ENCODE data around the gene HBG2.
"Not testable (repeated sequence)": the region's sequence is repeated elsewhere in the genome, so short reads cannot be mapped to it uniquely, and the experiment has no call there.

The HBG2 gene
- 0 reads per million in 9 experiments for total RNA-seq

GRCh38 chr11:5254646-5255413 is at the start of gene HBG2:
Gene HBG2, minus strand, starts transcription at chr11:5254781. Its CDS starts 53 bp downstream, at chr11:5254728.
- not testable (repeated sequence) for H3K4me1 Mint-ChIP-seq (ENCODE audit: low read depth in 2 of 2); H3K4me3 Mint-ChIP-seq; DNase-seq; H3K9me3 Mint-ChIP-seq; H3K36me3 Mint-ChIP-seq (ENCODE audit: insufficient read depth); H3K27ac Mint-ChIP-seq; ATAC-seq (replicated peaks)
- peaks cover 9 to 17% of the 10 kb centered on the region in 2 donors for H3K27me3 Mint-ChIP-seq

DNA sequence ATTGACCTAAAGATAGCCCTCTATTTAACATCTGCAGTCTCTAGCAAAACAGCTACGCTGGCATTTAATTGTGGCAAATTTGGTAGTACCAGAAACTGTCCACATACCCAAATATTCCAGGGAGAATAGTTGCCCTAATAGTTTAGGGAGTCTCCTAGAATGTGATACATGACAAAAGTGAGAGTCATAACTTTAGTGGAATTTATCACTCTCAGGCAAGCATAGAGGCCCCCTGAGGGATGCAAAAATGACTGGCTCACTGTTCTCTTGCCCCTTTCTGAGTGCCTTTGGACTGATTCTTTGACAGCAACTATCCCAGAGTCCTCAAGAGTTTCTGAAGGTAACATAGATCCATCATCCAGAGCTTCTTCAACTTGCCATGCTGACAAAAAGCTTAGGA is 49.5 kb upstream of the HBG2 start:
- no peaks in the 10 kb centered on the region for H3K4me1 Mint-ChIP-seq (ENCODE audit: low read depth in 2 of 2)
- H3K9me3 Mint-ChIP-seq, result no peaks in the 10 kb centered on the region
- H3K4me3 Mint-ChIP-seq, result no peak overlapping the region
- no peak overlapping the region for H3K27ac Mint-ChIP-seq
- H3K36me3 Mint-ChIP-seq (ENCODE audit: insufficient read depth), result no peaks in the 10 kb centered on the region
- DNase-seq, result no peak
- peaks cover 0 to 9% of the 10 kb centered on the region in 2 donors for H3K27me3 Mint-ChIP-seq
- ATAC-seq (replicated peaks), result no peak

DNA sequence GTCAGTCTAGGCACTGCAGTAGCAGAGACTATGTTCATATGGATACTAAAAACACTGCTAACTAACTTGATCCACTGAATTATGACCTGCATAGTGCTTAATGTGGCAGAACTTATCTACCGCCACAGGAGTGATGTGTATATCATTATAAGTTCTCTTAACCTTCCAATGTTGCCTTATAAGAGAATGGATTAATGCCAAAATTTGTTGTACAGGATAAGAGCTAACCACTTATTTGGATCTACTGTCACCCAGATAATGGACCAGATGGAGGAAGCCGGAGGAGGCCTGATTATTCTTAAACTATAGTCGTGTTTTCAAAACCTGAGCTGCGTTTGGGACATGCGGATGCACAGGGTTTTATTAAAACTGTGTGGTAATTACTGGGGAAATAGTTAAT is 49.0 kb upstream of the HBG2 start:
- ATAC-seq (replicated peaks) (no peak), DNase-seq (no peak)
- Mint-ChIP-seq H3K36me3 (ENCODE audit: insufficient read depth) (no peaks in the 10 kb centered on the region), H3K9me3 (no peaks in the 10 kb centered on the region), H3K27me3 (peaks cover 0 to 9% of the 10 kb centered on the region in 2 donors), H3K4me3 (no peak overlapping the region), H3K27ac (no peak overlapping the region), H3K4me1 (ENCODE audit: low read depth in 2 of 2) (no peaks in the 10 kb centered on the region)

DNA sequence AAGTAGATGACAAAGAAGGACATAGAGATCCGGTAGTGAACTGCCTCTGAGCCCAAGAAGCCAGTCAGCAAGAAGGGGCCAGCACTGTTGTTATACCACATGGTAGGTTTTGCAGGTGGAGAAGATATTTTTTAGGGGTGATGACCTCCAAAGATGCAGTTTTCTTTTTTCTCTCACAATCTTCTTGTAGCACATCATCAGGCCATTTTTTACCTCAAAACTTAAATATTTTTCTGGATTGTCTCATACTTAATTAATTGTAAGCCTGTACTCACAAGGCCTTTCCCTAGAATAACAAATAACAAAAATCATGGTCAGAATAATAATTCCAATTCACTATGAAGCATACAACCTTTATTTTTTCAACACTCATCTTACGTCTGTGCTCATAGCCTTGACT is 47.3 kb upstream of the HBG2 start, which contains the start of gene OR51B4:
Gene OR51B4 (minus strand): TSS at position 101 of the 400 bp plus-strand sequence. CDS start 0 bp downstream, at position 101.
- ATAC-seq (replicated peaks) (no peak), DNase-seq (no peak)
- H3K4me1 Mint-ChIP-seq (ENCODE audit: low read depth in 2 of 2), result no peaks in the 10 kb centered on the region
- H3K9me3 Mint-ChIP-seq, result no peaks in the 10 kb centered on the region
- no peak within 1 kb of the TSS for H3K4me3 Mint-ChIP-seq
- H3K27ac Mint-ChIP-seq, result no peak within 1 kb of the TSS
- no peaks in the 10 kb centered on the region for H3K36me3 Mint-ChIP-seq (ENCODE audit: insufficient read depth)
- peaks cover 9% of the 10 kb centered on the region in 2 donors for H3K27me3 Mint-ChIP-seq

DNA sequence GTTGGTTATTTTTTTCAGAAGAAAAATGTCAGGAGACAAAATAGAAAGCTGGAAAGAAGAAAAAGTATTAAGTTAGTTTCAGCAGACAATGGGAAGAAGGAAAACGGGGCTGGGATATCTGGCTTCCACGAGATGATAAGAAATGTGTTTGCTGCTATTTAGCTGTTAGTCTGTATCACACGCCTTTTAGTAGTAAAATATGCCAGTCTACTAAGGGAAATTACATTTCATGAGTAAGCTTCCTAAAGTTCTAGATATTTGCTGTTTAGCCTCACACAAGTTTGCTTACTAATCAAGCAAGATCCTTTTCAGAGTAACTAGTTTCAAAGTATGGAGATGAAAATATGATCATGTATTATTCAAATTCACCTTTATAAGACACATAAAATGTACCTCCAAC is 45.7 kb upstream of the HBG2 start:
- H3K9me3 Mint-ChIP-seq, result no peaks in the 10 kb centered on the region
- H3K4me1 Mint-ChIP-seq (ENCODE audit: low read depth in 2 of 2), result no peaks in the 10 kb centered on the region
- DNase-seq (no peak), ATAC-seq (replicated peaks) (no peak)
- H3K27me3 Mint-ChIP-seq, result peaks cover 9% of the 10 kb centered on the region in 2 donors
- no peak overlapping the region for H3K4me3 Mint-ChIP-seq
- no peaks in the 10 kb centered on the region for H3K36me3 Mint-ChIP-seq (ENCODE audit: insufficient read depth)
- H3K27ac Mint-ChIP-seq, result no peak overlapping the region

DNA sequence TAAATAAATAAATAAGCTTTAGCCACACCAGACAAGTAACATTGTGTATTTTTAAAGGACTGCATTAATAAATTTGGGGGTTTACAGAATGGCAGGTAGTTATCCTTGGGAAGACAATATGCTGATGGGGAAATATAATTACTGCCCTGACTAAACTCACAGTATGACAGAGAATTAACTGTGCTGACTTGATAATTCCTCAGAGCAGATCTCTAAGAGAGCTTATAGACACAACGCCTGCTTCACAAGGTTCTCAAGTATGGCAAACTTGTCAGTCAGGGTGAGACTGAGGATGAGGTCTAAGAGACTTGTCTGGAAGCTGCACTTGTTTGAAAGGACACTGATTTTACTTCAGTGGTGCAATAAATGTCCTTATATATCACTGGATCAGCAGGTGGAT is 43.9 kb upstream of the HBG2 start:
- Mint-ChIP-seq H3K4me3 (no peak overlapping the region), H3K27me3 (peaks cover 6 to 9% of the 10 kb centered on the region in 2 donors), H3K36me3 (ENCODE audit: insufficient read depth) (no peaks in the 10 kb centered on the region), H3K9me3 (no peaks in the 10 kb centered on the region), H3K4me1 (ENCODE audit: low read depth in 2 of 2) (no peaks in the 10 kb centered on the region), H3K27ac (no peak overlapping the region)
- no peak for ATAC-seq (replicated peaks)
- no peak for DNase-seq

- no peak for ATAC-seq (replicated peaks)
- no peaks in the 10 kb centered on the region for H3K9me3 Mint-ChIP-seq
Observed at GRCh38 chr11:5297721-5298323, 43.2 kb upstream of the HBG2 start.

GRCh38 chr11:5294342-5294995 is 39.9 kb upstream of the HBG2 start:
- not testable (repeated sequence) for ATAC-seq (replicated peaks); H3K4me3 Mint-ChIP-seq; H3K27me3 Mint-ChIP-seq; DNase-seq; H3K27ac Mint-ChIP-seq; H3K36me3 Mint-ChIP-seq (ENCODE audit: insufficient read depth); H3K9me3 Mint-ChIP-seq; H3K4me1 Mint-ChIP-seq (ENCODE audit: low read depth in 2 of 2)

More at GRCh38 chr11:5297721-5298323, 43.2 kb upstream of the HBG2 start:
- DNase-seq, result no peak
- H3K4me3 Mint-ChIP-seq, result no peak overlapping the region
- H3K4me1 Mint-ChIP-seq (ENCODE audit: low read depth in 2 of 2), result no peaks in the 10 kb centered on the region
- H3K27me3 Mint-ChIP-seq, result peaks cover 5 to 9% of the 10 kb centered on the region in 2 donors
- H3K36me3 Mint-ChIP-seq (ENCODE audit: insufficient read depth), result no peaks in the 10 kb centered on the region
- H3K27ac Mint-ChIP-seq, result no peak overlapping the region

- DNase-seq (no peak), ATAC-seq (replicated peaks) (no peak)
- Mint-ChIP-seq H3K27ac (no peak overlapping the region), H3K27me3 (peaks cover 0 to 8% of the 10 kb centered on the region in 2 donors), H3K4me3 (no peak overlapping the region), H3K4me1 (ENCODE audit: low read depth in 2 of 2) (no peaks in the 10 kb centered on the region), H3K9me3 (no peaks in the 10 kb centered on the region), H3K36me3 (ENCODE audit: insufficient read depth) (no peaks in the 10 kb centered on the region)
Observed at GRCh38 chr11:5293028-5293427, 38.4 kb upstream of the HBG2 start.

- no peaks in the 10 kb centered on the region for H3K4me1 Mint-ChIP-seq (ENCODE audit: low read depth in 2 of 2)
- H3K9me3 Mint-ChIP-seq, result no peaks in the 10 kb centered on the region
- H3K27ac Mint-ChIP-seq, result no peak overlapping the region
- DNase-seq (no peak), ATAC-seq (replicated peaks) (no peak)
- no peaks in the 10 kb centered on the region for H3K36me3 Mint-ChIP-seq (ENCODE audit: insufficient read depth)
- H3K27me3 Mint-ChIP-seq, result no peaks in the 10 kb centered on the region
- no peak overlapping the region for H3K4me3 Mint-ChIP-seq
Observed at GRCh38 chr11:5291207-5291838, 36.7 kb upstream of the HBG2 start.

- Mint-ChIP-seq H3K9me3 (no peaks in the 10 kb centered on the region), H3K27me3 (no peaks in the 10 kb centered on the region), H3K36me3 (ENCODE audit: insufficient read depth) (no peaks in the 10 kb centered on the region), H3K4me1 (ENCODE audit: low read depth in 2 of 2) (no peaks in the 10 kb centered on the region), H3K4me3 (no peak overlapping the region), H3K27ac (no peak overlapping the region)
- no peak for ATAC-seq (replicated peaks)
- DNase-seq, result no peak
Observed at GRCh38 chr11:5290106-5290505, 35.5 kb upstream of the HBG2 start.

DNA sequence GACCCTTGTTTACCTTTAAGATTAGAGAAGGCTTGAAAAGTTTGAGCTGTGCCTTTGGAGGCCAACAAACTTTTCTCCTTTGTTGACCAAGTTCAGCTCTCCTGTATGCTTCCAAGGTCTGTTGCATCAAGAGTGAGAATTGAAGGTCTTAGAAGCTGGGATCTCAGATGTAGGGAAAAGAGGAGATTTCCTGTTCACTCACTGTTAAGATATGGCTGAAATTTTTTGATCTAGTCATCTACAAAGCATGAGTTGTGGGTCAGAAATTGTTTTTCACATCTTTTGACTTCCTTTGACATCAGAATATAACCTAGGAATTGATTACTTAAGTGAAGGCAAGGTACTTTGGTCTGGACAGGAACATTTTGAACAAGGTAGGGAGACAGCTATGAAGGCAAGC is 35.1 kb upstream of the HBG2 start:
- ATAC-seq (replicated peaks) (no peak), DNase-seq (no peak)
- Mint-ChIP-seq H3K9me3 (no peaks in the 10 kb centered on the region), H3K27me3 (peaks cover 0 to 3% of the 10 kb centered on the region in 2 donors), H3K27ac (no peak overlapping the region), H3K4me1 (ENCODE audit: low read depth in 2 of 2) (no peaks in the 10 kb centered on the region), H3K36me3 (ENCODE audit: insufficient read depth) (no peaks in the 10 kb centered on the region), H3K4me3 (no peak overlapping the region)

GRCh38 chr11:5288906-5289550 is 34.4 kb upstream of the HBG2 start:
- Mint-ChIP-seq H3K27me3 (peaks cover 0 to 9% of the 10 kb centered on the region in 2 donors), H3K9me3 (no peaks in the 10 kb centered on the region), H3K4me3 (no peak overlapping the region), H3K4me1 (ENCODE audit: low read depth in 2 of 2) (no peaks in the 10 kb centered on the region), H3K27ac (no peak overlapping the region), H3K36me3 (ENCODE audit: insufficient read depth) (no peaks in the 10 kb centered on the region)
- DNase-seq (no peak), ATAC-seq (replicated peaks) (no peak)
